PC-3 (cell line): ENCODE results near the gene WDR49. TPM values are rescaled to one million over a fixed set of nuclear protein-coding genes. Genes with fewer than 3 reads are reported as not detected.

Experiments used
- ATAC-seq: fragments of 200-7000 bp; cut with Tn5 transposase; 2 replicates; pipeline ENCODE4 v1.9.1; 2020; ENCODE audit warnings: mild to moderate bottlenecking, moderate library complexity
- BruUV-seq: library from RNA; stranded (reverse); fragments of 400-500 nt; replicated peaks from 2 replicates; lab custom pipeline; 2021; lab: Mats Ljungman, UMichigan
- CTCF ChIA-PET: fragments of 300-600 bp; sonication (Branson Sonifier 250); formaldehyde crosslinking; loops from one replicate; lab custom pipeline; 2022; ENCODE audit warnings: antibody characterized with exemption; lab: Charles Lee
- POLR2A ChIA-PET: fragments of 300-600 bp; sonication (Branson Sonifier 250); formaldehyde crosslinking; loops from one replicate; lab custom pipeline; 2022; ENCODE audit warnings: antibody characterized with exemption; ENCODE audit not compliant: unreplicated experiment; lab: Charles Lee
- DNase-seq: peaks from one replicate; pipeline ENCODE4 v3.0.0-alpha.2; 2015
- H2AFZ ChIP-seq: fragments of 300-600 bp; sonication (generic); 2 replicates; pipeline ENCODE4 v1.6.0; 2016; ENCODE audit warnings: antibody characterized with exemption, low read length
- H3F3A ChIP-seq: fragments of 300-600 bp; sonication (generic); one replicate; pipeline ENCODE4 v1.6.0; 2017; ENCODE audit warnings: antibody characterized with exemption, low read length, control low read depth, mild to moderate bottlenecking; ENCODE audit not compliant: unreplicated experiment
- H3K27ac ChIP-seq: fragments of 300-600 bp; sonication (generic); 2 replicates; pipeline ENCODE4 v1.5.1; 2016; ENCODE audit warnings: mild to moderate bottlenecking, low read length
- H3K27me3 ChIP-seq: fragments of 300-600 bp; sonication (generic); 2 replicates; pipeline ENCODE4 v1.6.1; 2016; ENCODE audit warnings: low read length, mixed read lengths
- H3K36me3 ChIP-seq: fragments of 300-600 bp; sonication (generic); 2 replicates; pipeline ENCODE4 v1.6.1; 2016; ENCODE audit warnings: low read depth, mixed run types, low read length, mixed read lengths
- H3K4me1 ChIP-seq: fragments of 300-600 bp; sonication (generic); 2 replicates; pipeline ENCODE4 v1.5.1; 2016; ENCODE audit warnings: low read length; ENCODE audit not compliant: insufficient read depth
- H3K4me2 ChIP-seq: fragments of 300-600 bp; sonication (generic); 2 replicates; pipeline ENCODE4 v1.6.0; 2016; ENCODE audit warnings: low read length
- H3K4me3 ChIP-seq: fragments of 300-600 bp; sonication (generic); 2 replicates; pipeline ENCODE4 v1.5.1; 2016; ENCODE audit warnings: mild to moderate bottlenecking, low read length, mixed read lengths
- H3K79me2 ChIP-seq: fragments of 300-600 bp; sonication (generic); 2 replicates; pipeline ENCODE4 v1.6.1; 2017; ENCODE audit warnings: low read length, mixed read lengths
- H3K9ac ChIP-seq: fragments of 300-600 bp; sonication (generic); 2 replicates; pipeline ENCODE4 v1.6.0; 2016; ENCODE audit warnings: mild to moderate bottlenecking, low read length
- H3K9me2 ChIP-seq: fragments of 300-600 bp; sonication (generic); replicated peaks from 2 replicates; pipeline ENCODE4 v1.6.1; 2016; ENCODE audit warnings: mixed run types, low read length, mixed read lengths
- H3K9me3 ChIP-seq: fragments of 300-600 bp; sonication (generic); 2 replicates; pipeline ENCODE4 v1.6.1; 2016; ENCODE audit warnings: low read length, mixed read lengths
- H4K20me1 ChIP-seq: fragments of 300-600 bp; sonication (generic); 2 replicates; pipeline ENCODE4 v1.6.1; 2016; ENCODE audit warnings: low read length, mixed read lengths
- EZH2 ChIP-seq: fragments of 300-600 bp; sonication (generic); IDR thresholded peaks from one replicate; pipeline ENCODE4 v1.6.1; 2017; ENCODE audit warnings: antibody characterized with exemption, mild to moderate bottlenecking, low read length; ENCODE audit not compliant: unreplicated experiment
- EZH2phosphoT487 ChIP-seq: fragments of 300-600 bp; sonication (generic); IDR thresholded peaks from 2 replicates; pipeline ENCODE4 v1.6.1; 2018; ENCODE audit warnings: mild to moderate bottlenecking, antibody characterized with exemption, low read length, borderline replicate concordance
- intact Hi-C: fragments of 100-400 bp; cut with micrococcal nuclease; formaldehyde crosslinking; loops from 2 replicates; pipeline ENCODE4 v1.9.0; 2023
- total RNA-seq: library from RNA; depleted of rRNA; stranded (reverse); fragments of >200 nt; gene quantifications from 2 replicates; pipeline ENCODE4 v1.2.3, GENCODE V29; 2014
- TF ChIP-seq, protein P1 (sequence below): fragments of 300-600 bp; sonication (generic); conservative IDR thresholded peaks from 2 replicates; pipeline ENCODE4 v1.5.1; 2017; ENCODE audit warnings: antibody characterized with exemption, low read depth, mild to moderate bottlenecking, low read length

WDR49 gene
- total RNA-seq, 1 experiment from 2014 or later: 0.33 TPM

DNA sequence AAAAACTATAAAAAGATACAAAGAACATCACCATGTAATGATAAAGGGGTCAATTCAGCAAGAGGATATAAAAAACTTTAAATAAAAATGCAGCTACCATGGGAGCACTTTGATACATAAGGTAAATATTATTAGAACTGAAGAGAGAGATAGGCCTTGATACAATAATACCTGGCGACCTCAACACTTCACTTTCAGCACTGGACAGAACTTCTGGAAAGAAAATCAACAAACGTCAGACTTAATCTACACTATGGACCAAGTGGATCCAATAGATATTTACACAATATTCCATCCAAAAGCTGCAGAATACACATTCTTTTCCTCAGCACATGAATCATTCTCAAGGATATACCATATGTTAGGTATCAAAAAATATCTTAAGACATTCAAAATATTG lies 42.0 kb downstream of the WDR49 start:
- no peaks in the 10 kb centered on the region for H3K9me3 ChIP-seq
- DNase-seq: no peak
- no peak overlapping the region for H2AFZ ChIP-seq
- no peak overlapping the region for H3K27ac ChIP-seq
- no peaks in the 10 kb centered on the region for H3K79me2 ChIP-seq
- H3K9me2 ChIP-seq: no peaks in the 10 kb centered on the region
- TF ChIP-seq EZH2phosphoT487 (no peak), EZH2 (no peak)
- TF ChIP-seq, protein P1, sequence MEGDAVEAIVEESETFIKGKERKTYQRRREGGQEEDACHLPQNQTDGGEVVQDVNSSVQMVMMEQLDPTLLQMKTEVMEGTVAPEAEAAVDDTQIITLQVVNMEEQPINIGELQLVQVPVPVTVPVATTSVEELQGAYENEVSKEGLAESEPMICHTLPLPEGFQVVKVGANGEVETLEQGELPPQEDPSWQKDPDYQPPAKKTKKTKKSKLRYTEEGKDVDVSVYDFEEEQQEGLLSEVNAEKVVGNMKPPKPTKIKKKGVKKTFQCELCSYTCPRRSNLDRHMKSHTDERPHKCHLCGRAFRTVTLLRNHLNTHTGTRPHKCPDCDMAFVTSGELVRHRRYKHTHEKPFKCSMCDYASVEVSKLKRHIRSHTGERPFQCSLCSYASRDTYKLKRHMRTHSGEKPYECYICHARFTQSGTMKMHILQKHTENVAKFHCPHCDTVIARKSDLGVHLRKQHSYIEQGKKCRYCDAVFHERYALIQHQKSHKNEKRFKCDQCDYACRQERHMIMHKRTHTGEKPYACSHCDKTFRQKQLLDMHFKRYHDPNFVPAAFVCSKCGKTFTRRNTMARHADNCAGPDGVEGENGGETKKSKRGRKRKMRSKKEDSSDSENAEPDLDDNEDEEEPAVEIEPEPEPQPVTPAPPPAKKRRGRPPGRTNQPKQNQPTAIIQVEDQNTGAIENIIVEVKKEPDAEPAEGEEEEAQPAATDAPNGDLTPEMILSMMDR: no peak
- no TSS peak for BruUV-seq
- H3K36me3 ChIP-seq: no peaks in the 10 kb centered on the region
- intact Hi-C loops: no loop called here
- H3K4me1 ChIP-seq: no peaks in the 10 kb centered on the region
- no peak for ATAC-seq
- CTCF ChIA-PET: no interaction called here
- no peaks in the 10 kb centered on the region for H4K20me1 ChIP-seq
- H3K9ac ChIP-seq: no peak overlapping the region
- no peaks in the 10 kb centered on the region for H3F3A ChIP-seq
- peaks cover 18% of the 10 kb centered on the region for H3K27me3 ChIP-seq
- H3K4me3 ChIP-seq: no peak overlapping the region
- H3K4me2 ChIP-seq: no peak overlapping the region
- POLR2A ChIA-PET: no interaction called here

DNA sequence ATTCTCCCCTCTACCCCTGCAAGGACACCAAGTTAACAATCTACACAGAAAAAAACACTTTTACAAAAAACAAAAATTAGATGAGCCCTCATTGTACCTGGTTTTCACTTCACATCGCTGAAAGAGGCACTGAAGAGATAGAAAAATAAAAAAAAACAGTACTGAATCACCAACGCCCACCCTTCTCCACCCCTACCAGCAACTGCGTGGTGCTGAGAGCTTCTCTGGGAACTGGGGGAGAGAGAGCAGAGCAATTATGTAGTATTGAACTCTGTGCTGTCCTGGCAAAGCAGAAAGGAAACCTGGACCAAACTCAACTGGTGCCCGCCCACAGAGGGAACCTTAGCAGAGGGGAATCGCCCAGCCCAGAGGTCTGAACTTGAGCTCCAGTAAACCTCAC lies 44.6 kb downstream of the WDR49 start:
- Histone ChIP-seq H3K36me3 (no peaks in the 10 kb centered on the region), H3K4me1 (no peaks in the 10 kb centered on the region), H3K27ac (no peak overlapping the region), H3K9me2 (no peaks in the 10 kb centered on the region), H3K4me2 (no peak overlapping the region), H3K79me2 (no peaks in the 10 kb centered on the region), H4K20me1 (no peaks in the 10 kb centered on the region), H3F3A (no peaks in the 10 kb centered on the region), H3K9me3 (no peaks in the 10 kb centered on the region), H3K27me3 (peaks cover 25% of the 10 kb centered on the region), H2AFZ (no peak overlapping the region), H3K4me3 (no peak overlapping the region), H3K9ac (no peak overlapping the region)
- no peak for DNase-seq
- ChIA-PET CTCF (no interaction called here), POLR2A (no interaction called here)
- ATAC-seq: no peak
- TF ChIP-seq EZH2phosphoT487: no peak
- TF ChIP-seq, protein P1: no peak
- TF ChIP-seq EZH2: no peak
- intact Hi-C loops: no loop called here
- no TSS peak for BruUV-seq

DNA sequence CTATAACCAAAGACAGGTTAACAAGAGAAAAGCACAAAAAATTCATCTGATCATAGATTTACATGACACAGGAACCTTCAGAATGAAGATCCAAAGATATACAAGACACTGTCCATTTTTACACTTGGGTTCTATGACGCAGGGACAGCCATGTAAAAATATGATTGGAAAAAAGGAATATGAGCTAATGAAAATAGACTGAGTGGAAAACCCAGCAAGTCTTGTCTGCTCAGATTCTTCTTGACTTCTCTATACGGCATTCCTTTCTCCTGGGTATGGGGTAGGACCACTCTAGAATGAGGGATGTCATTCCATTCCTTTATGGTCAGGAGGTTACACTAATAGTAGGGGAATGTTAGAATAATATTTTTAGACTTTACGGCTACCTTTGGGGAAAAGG lies 46.9 kb downstream of the WDR49 start:
- no peak for DNase-seq
- Histone ChIP-seq H2AFZ (no peak overlapping the region), H3F3A (no peaks in the 10 kb centered on the region), H3K9ac (no peak overlapping the region), H3K4me2 (no peak overlapping the region), H4K20me1 (no peaks in the 10 kb centered on the region), H3K4me3 (no peak overlapping the region), H3K36me3 (no peaks in the 10 kb centered on the region), H3K4me1 (no peaks in the 10 kb centered on the region), H3K79me2 (no peaks in the 10 kb centered on the region), H3K27ac (no peak overlapping the region), H3K27me3 (peaks cover 30% of the 10 kb centered on the region), H3K9me2 (no peaks in the 10 kb centered on the region), H3K9me3 (no peaks in the 10 kb centered on the region)
- ChIA-PET POLR2A (no interaction called here), CTCF (no interaction called here)
- TF ChIP-seq, protein P1: no peak
- TF ChIP-seq EZH2phosphoT487 (no peak), EZH2 (no peak)
- intact Hi-C loops: no loop called here
- no peak for ATAC-seq
- no TSS peak for BruUV-seq
